ENCODE results near the gene DMD.

The DMD gene

DNA sequence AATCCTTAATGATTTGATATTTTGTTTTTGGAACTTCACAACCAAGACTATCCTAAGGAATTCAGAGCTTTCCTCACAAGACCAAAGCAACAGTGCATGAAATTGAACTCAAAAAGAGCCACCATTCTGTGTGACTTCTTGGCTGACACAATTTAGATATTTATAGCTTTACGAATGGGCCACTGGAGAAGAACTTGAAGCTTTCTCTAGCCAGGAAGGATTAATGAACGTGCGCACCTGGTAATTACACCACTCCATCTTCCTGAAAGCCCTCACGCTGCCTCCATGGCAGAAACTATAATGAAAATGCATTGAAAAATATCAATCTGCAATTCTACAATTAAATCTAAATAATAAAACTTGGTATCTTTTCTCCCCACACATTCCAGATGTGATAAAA, 1057.8 kb downstream of the DMD start:
- no peak overlapping the region for H3K4me3 ChIP-seq (ENCODE audit: low read depth in 1 of 2, low read length in 2 of 2)
- no peak overlapping the region for H2AFZ ChIP-seq (ENCODE audit: low read depth, low read length)
- no peaks in the 10 kb centered on the region for H3K79me2 ChIP-seq (ENCODE audit: insufficient read depth, low read length)
- DNase-seq, result no peak
- no peaks in the 10 kb centered on the region for H3K4me1 ChIP-seq (ENCODE audit: insufficient read depth, low read length)
- no peak overlapping the region for H3K9ac ChIP-seq (ENCODE audit: low read depth, low read length)
- TF ChIP-seq, protein P1, sequence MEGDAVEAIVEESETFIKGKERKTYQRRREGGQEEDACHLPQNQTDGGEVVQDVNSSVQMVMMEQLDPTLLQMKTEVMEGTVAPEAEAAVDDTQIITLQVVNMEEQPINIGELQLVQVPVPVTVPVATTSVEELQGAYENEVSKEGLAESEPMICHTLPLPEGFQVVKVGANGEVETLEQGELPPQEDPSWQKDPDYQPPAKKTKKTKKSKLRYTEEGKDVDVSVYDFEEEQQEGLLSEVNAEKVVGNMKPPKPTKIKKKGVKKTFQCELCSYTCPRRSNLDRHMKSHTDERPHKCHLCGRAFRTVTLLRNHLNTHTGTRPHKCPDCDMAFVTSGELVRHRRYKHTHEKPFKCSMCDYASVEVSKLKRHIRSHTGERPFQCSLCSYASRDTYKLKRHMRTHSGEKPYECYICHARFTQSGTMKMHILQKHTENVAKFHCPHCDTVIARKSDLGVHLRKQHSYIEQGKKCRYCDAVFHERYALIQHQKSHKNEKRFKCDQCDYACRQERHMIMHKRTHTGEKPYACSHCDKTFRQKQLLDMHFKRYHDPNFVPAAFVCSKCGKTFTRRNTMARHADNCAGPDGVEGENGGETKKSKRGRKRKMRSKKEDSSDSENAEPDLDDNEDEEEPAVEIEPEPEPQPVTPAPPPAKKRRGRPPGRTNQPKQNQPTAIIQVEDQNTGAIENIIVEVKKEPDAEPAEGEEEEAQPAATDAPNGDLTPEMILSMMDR (IDR thresholded peaks at IDR 0.05; ENCODE audit: borderline replicate concordance, extremely low read depth, low read length, poor library complexity, severe bottlenecking), result no peak
- no peak for TF ChIP-seq EZH2 (IDR thresholded peaks at IDR 0.05; ENCODE audit: borderline replicate concordance, low read depth, low read length, severe bottlenecking)
- H3K36me3 ChIP-seq (ENCODE audit: insufficient read depth, low read length), result no peaks in the 10 kb centered on the region
- ATAC-seq (ENCODE audit: insufficient read depth, low read depth), result no peak
- H4K20me1 ChIP-seq (ENCODE audit: insufficient read depth, low read length), result no peaks in the 10 kb centered on the region
- H3K27me3 ChIP-seq (ENCODE audit: insufficient read depth, low read length, poor library complexity), result no peaks in the 10 kb centered on the region
- H3K27ac ChIP-seq (ENCODE audit: low read length), result no peak overlapping the region
- H3K9me3 ChIP-seq (ENCODE audit: insufficient read depth, low read length, severe bottlenecking), result no peaks in the 10 kb centered on the region
- no peak overlapping the region for H3K4me2 ChIP-seq (ENCODE audit: insufficient read depth, low read length)

DNA sequence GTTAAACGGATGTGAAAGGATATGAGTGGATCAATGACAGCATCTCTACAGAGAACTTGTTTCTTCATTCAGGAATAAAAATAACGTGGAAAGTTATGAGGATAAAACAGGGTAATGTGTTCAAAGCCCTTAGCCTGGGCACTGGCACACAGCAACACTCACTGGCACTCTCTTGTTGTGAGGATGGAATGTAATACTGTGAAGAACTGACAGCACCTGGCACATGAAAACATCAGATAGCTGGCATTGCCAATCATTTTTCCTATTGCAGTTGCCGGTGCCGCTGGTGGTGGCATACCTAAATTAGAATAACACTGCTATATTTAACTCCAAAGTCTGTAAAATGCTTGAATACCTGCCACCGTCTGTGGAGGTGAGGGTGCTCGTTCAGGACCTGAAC, 1061.2 kb downstream of the DMD start:
- ATAC-seq (ENCODE audit: insufficient read depth, low read depth) (no peak), DNase-seq (no peak)
- Histone ChIP-seq H3K27me3 (ENCODE audit: insufficient read depth, low read length, poor library complexity) (no peaks in the 10 kb centered on the region), H3K27ac (ENCODE audit: low read length) (no peak overlapping the region), H3K4me2 (ENCODE audit: insufficient read depth, low read length) (no peak overlapping the region), H3K9ac (ENCODE audit: low read depth, low read length) (no peak overlapping the region), H3K79me2 (ENCODE audit: insufficient read depth, low read length) (no peaks in the 10 kb centered on the region), H4K20me1 (ENCODE audit: insufficient read depth, low read length) (no peaks in the 10 kb centered on the region), H3K4me3 (ENCODE audit: low read depth in 1 of 2, low read length in 2 of 2) (no peak overlapping the region), H3K9me3 (ENCODE audit: insufficient read depth, low read length, severe bottlenecking) (no peaks in the 10 kb centered on the region), H3K36me3 (ENCODE audit: insufficient read depth, low read length) (no peaks in the 10 kb centered on the region), H3K4me1 (ENCODE audit: insufficient read depth, low read length) (no peaks in the 10 kb centered on the region), H2AFZ (ENCODE audit: low read depth, low read length) (no peak overlapping the region)
- TF ChIP-seq, protein P1 (IDR thresholded peaks at IDR 0.05; ENCODE audit: borderline replicate concordance, extremely low read depth, low read length, poor library complexity, severe bottlenecking), result no peak
- no peak for TF ChIP-seq EZH2 (IDR thresholded peaks at IDR 0.05; ENCODE audit: borderline replicate concordance, low read depth, low read length, severe bottlenecking)

DNA sequence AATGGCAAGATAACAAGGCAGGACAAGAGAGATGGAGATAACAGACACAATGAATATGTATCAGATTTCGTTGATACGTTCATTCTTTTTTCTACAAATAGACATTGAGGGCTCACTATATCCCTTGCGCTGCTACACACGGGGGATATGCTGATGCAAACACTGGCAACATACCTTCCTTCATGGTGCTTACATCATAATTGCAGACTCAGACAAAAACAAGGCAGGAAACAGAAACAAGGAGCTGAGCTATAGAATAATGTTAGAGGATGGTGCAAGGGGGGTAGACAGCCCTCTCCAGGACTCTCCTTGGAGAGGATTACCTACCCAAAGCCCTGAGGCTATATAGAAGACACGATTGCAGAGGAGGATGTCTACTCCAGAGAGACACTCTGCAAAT, 1069.5 kb downstream of the DMD start:
- Histone ChIP-seq H3K79me2 (ENCODE audit: insufficient read depth, low read length) (no peaks in the 10 kb centered on the region), H3K9me3 (ENCODE audit: insufficient read depth, low read length, severe bottlenecking) (no peaks in the 10 kb centered on the region), H2AFZ (ENCODE audit: low read depth, low read length) (no peak overlapping the region), H3K4me3 (ENCODE audit: low read depth in 1 of 2, low read length in 2 of 2) (no peak overlapping the region), H3K9ac (ENCODE audit: low read depth, low read length) (no peak overlapping the region), H3K4me2 (ENCODE audit: insufficient read depth, low read length) (no peak overlapping the region), H3K4me1 (ENCODE audit: insufficient read depth, low read length) (no peaks in the 10 kb centered on the region), H3K27me3 (ENCODE audit: insufficient read depth, low read length, poor library complexity) (no peaks in the 10 kb centered on the region), H3K27ac (ENCODE audit: low read length) (no peak overlapping the region), H4K20me1 (ENCODE audit: insufficient read depth, low read length) (no peaks in the 10 kb centered on the region), H3K36me3 (ENCODE audit: insufficient read depth, low read length) (no peaks in the 10 kb centered on the region)
- ATAC-seq (ENCODE audit: insufficient read depth, low read depth) (no peak), DNase-seq (no peak)
- TF ChIP-seq EZH2 (IDR thresholded peaks at IDR 0.05; ENCODE audit: borderline replicate concordance, low read depth, low read length, severe bottlenecking), result no peak
- TF ChIP-seq, protein P1 (IDR thresholded peaks at IDR 0.05; ENCODE audit: borderline replicate concordance, extremely low read depth, low read length, poor library complexity, severe bottlenecking), result no peak

DNA sequence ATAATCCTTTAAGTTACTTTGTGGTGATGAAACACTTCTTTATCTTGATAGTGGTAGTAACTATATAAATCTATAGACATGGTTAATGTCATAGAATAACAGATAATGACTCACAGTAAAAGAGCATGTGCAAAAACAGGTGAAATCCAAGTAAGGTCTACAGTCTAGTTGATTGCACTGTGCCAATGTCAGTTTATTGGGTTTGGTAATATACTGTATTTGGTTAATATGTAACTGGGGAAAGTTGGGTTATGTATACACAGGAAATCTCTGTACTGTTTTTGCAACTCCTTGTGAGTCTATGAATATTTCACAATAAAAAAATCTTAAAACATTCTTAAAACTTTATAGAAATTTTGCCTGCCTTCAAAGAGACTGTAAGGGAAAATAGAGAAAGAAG, 1071.9 kb downstream of the DMD start:
- Histone ChIP-seq H3K27me3 (ENCODE audit: insufficient read depth, low read length, poor library complexity) (no peaks in the 10 kb centered on the region), H3K4me3 (ENCODE audit: low read depth in 1 of 2, low read length in 2 of 2) (no peak overlapping the region), H3K4me2 (ENCODE audit: insufficient read depth, low read length) (no peak overlapping the region), H3K9ac (ENCODE audit: low read depth, low read length) (no peak overlapping the region), H3K27ac (ENCODE audit: low read length) (no peak overlapping the region), H3K79me2 (ENCODE audit: insufficient read depth, low read length) (no peaks in the 10 kb centered on the region), H4K20me1 (ENCODE audit: insufficient read depth, low read length) (no peaks in the 10 kb centered on the region), H3K4me1 (ENCODE audit: insufficient read depth, low read length) (no peaks in the 10 kb centered on the region), H2AFZ (ENCODE audit: low read depth, low read length) (no peak overlapping the region), H3K9me3 (ENCODE audit: insufficient read depth, low read length, severe bottlenecking) (no peaks in the 10 kb centered on the region), H3K36me3 (ENCODE audit: insufficient read depth, low read length) (no peaks in the 10 kb centered on the region)
- no peak for ATAC-seq (ENCODE audit: insufficient read depth, low read depth)
- DNase-seq, result no peak
- no peak for TF ChIP-seq EZH2 (IDR thresholded peaks at IDR 0.05; ENCODE audit: borderline replicate concordance, low read depth, low read length, severe bottlenecking)

Data from DND-41 (cell line).